Neural cell (in vitro differentiated cells): ENCODE measurements around the gene LETMD1. TPM values are rescaled to one million over a fixed set of nuclear protein-coding genes. Genes with fewer than 3 reads are reported as not detected.

ENCODE experiments used
- H2AFZ ChIP-seq: fragments of 200-600, 300-800 bp; sonication (generic), shearing (Covaris generic); 2 replicates; pipeline ENCODE4 v1.6.0; 2014; ENCODE audit warnings: low read depth, mild to moderate bottlenecking, antibody characterized with exemption, low read length, moderate library complexity
- H3F3A ChIP-seq: fragments of 200-600 bp; shearing (Covaris generic); 2 replicates; pipeline ENCODE4 v1.6.1; 2016; ENCODE audit warnings: mild to moderate bottlenecking, moderate library complexity, mixed read lengths, antibody characterized with exemption, low read length; ENCODE audit not compliant: insufficient read depth, poor library complexity, severe bottlenecking
- H3K27ac ChIP-seq: fragments of 200-600, 300-800 bp; sonication (generic), shearing (Covaris generic); 2 replicates; pipeline ENCODE4 v1.5.1; 2014; ENCODE audit warnings: mild to moderate bottlenecking, low read length, moderate library complexity
- H3K27me3 ChIP-seq: fragments of 300-800, 200-600 bp; sonication (generic), shearing (Covaris generic); 2 replicates; pipeline ENCODE4 v1.6.0; 2014; ENCODE audit warnings: mild to moderate bottlenecking, low read depth, low read length, moderate library complexity; ENCODE audit not compliant: insufficient read depth
- H3K36me3 ChIP-seq: fragments of 300-800, 200-600 bp; sonication (generic), shearing (Covaris generic); 2 replicates; pipeline ENCODE4 v1.5.1; 2014; ENCODE audit warnings: mild to moderate bottlenecking, antibody characterized with exemption, low read length, moderate library complexity; ENCODE audit not compliant: insufficient read depth
- H3K4me2 ChIP-seq: fragments of 300-800, 200-600 bp; sonication (generic), shearing (Covaris generic); 2 replicates; pipeline ENCODE4 v1.6.0; 2014; ENCODE audit warnings: mild to moderate bottlenecking, low read length
- H3K4me3 ChIP-seq: fragments of 300-800, 200-600 bp; sonication (generic), shearing (Covaris generic); 2 replicates; pipeline ENCODE4 v1.5.1; 2014; ENCODE audit warnings: mild to moderate bottlenecking, low read length, moderate library complexity
- H3K79me2 ChIP-seq: fragments of 200-600 bp; shearing (Covaris generic); replicated peaks from 2 replicates; pipeline ENCODE4 v1.6.0; 2014; ENCODE audit warnings: mild to moderate bottlenecking, low read length, moderate library complexity; ENCODE audit not compliant: insufficient read depth
- H3K9ac ChIP-seq: fragments of 300-800, 200-600 bp; sonication (generic), shearing (Covaris generic); 2 replicates; pipeline ENCODE4 v1.6.1; 2016; ENCODE audit warnings: mild to moderate bottlenecking, low read length, mixed read lengths
- H3K9me2 ChIP-seq: fragments of 200-600 bp; shearing (Covaris generic); 2 replicates; pipeline ENCODE4 v1.6.1; 2016; ENCODE audit warnings: mild to moderate bottlenecking, low read length, mixed read lengths; ENCODE audit not compliant: insufficient read depth
- H3K9me3 ChIP-seq: fragments of 200-600, 300-800 bp; sonication (generic), shearing (Covaris generic); 2 replicates; pipeline ENCODE4 v1.6.1; 2016; ENCODE audit warnings: mild to moderate bottlenecking, mixed run types, low read length, moderate library complexity, mixed read lengths
- H4K20me1 ChIP-seq: fragments of 200-600 bp; shearing (Covaris generic); 2 replicates; pipeline ENCODE4 v1.6.1; 2016; ENCODE audit warnings: mild to moderate bottlenecking, mixed run types; ENCODE audit not compliant: insufficient read depth
- CTCF ChIP-seq: fragments of 450-650 bp; IDR thresholded peaks from 2 replicates; pipeline ENCODE4 v1.5.1; 2014; ENCODE audit warnings: antibody characterized with exemption, mild to moderate bottlenecking, moderate library complexity; ENCODE audit not compliant: poor library complexity, severe bottlenecking
- EP300 ChIP-seq: fragments of 450-650 bp; conservative IDR thresholded peaks from 2 replicates; pipeline ENCODE4 v1.6.1; 2014; ENCODE audit warnings: antibody characterized with exemption, mild to moderate bottlenecking, moderate library complexity; ENCODE audit not compliant: poor library complexity, severe bottlenecking
- EZH2 ChIP-seq: fragments of 200-600, 300-800 bp; shearing (Covaris generic), sonication (generic); IDR thresholded peaks from 2 replicates; pipeline ENCODE4 v1.6.1; 2014; ENCODE audit warnings: antibody characterized with exemption, low read length, borderline replicate concordance, mild to moderate bottlenecking; ENCODE audit not compliant: insufficient read depth, poor library complexity, severe bottlenecking
- MXI1 ChIP-seq: fragments of 450-650 bp; conservative IDR thresholded peaks from 2 replicates; pipeline ENCODE4 v1.6.1; 2014; ENCODE audit warnings: antibody characterized with exemption, mild to moderate bottlenecking; ENCODE audit not compliant: poor library complexity, severe bottlenecking
- POLR2AphosphoS5 ChIP-seq: IDR thresholded peaks from 2 replicates; pipeline ENCODE4 v1.6.1; 2012
- RAD21 ChIP-seq: fragments of 450-650 bp; conservative IDR thresholded peaks from 2 replicates; pipeline ENCODE4 v1.6.1; 2014; ENCODE audit warnings: antibody characterized with exemption, mild to moderate bottlenecking, moderate library complexity
- REST ChIP-seq: IDR thresholded peaks from 2 replicates; pipeline ENCODE4 v1.6.1; 2012; ENCODE audit warnings: borderline replicate concordance
- SMC3 ChIP-seq: fragments of 450-650 bp; conservative IDR thresholded peaks from 2 replicates; pipeline ENCODE4 v1.6.1; 2014; ENCODE audit warnings: antibody characterized with exemption, mild to moderate bottlenecking, moderate library complexity; ENCODE audit not compliant: poor library complexity
- TAF1 ChIP-seq: IDR thresholded peaks from 2 replicates; pipeline ENCODE4 v1.6.1; 2012; ENCODE audit warnings: low read depth
- polyA plus RNA-seq: library from polyadenylated mRNA; depleted of rRNA; stranded (reverse); fragments of >200 nt; gene quantifications from 2 replicates; pipeline ENCODE4 v1.2.3, GENCODE V29; 2014
- small RNA-seq, 3 experiments: library from RNA; depleted of rRNA; stranded (forward); fragments of <200 nt; gene quantifications; one replicate each; pipeline ENCODE3, GENCODE V24; 2012

The LETMD1 gene
- polyA plus RNA-seq, 1 donor from 2014 or later = 101 TPM

GRCh38 chr12:51108136-51108535 lies 60.0 kb downstream of the LETMD1 start:
- Histone ChIP-seq H3K36me3 (peaks cover 12% of the 10 kb centered on the region), H3K9me3 (no peaks in the 10 kb centered on the region)
- TF ChIP-seq POLR2AphosphoS5 (no peak), EZH2 (no peak), MXI1 (no peak), SMC3 (no peak), CTCF (no peak), TAF1 (no peak), REST (no peak), RAD21 (no peak), EP300 (no peak)

More at GRCh38 chr12:51108136-51108535, 60.0 kb downstream of the LETMD1 start:
- no peaks in the 10 kb centered on the region for H3F3A ChIP-seq
- no peak overlapping the region for H3K4me3 ChIP-seq
- H3K9ac ChIP-seq = no peak overlapping the region
- no peak overlapping the region for H3K27ac ChIP-seq
- no peak overlapping the region for H3K4me2 ChIP-seq
- H3K79me2 ChIP-seq = no peaks in the 10 kb centered on the region
- no peaks in the 10 kb centered on the region for H3K27me3 ChIP-seq
- no peaks in the 10 kb centered on the region for H3K9me2 ChIP-seq
- H4K20me1 ChIP-seq = no peaks in the 10 kb centered on the region
- H2AFZ ChIP-seq = no peak overlapping the region

Small RNA genes within 50 kb of the gene (small RNA-seq; reads per million reads assigned to genes)
- gene RNU6-1273P = 0 reads per million in 3 experiments
- gene RNU6-87P = 0 reads per million in 3 experiments

Other genes starting within 250 kb of the LETMD1 start
- not detected in 2 replicates for gene TMPRSS12, start 205.4 kb upstream of the LETMD1 start, polyA plus RNA-seq
- not detected in 2 replicates for gene HIGD1C, start 95.8 kb upstream of the LETMD1 start, polyA plus RNA-seq
- 62.3 and 69.5 TPM in 2 replicates for gene SLC11A2, start 21.9 kb upstream of the LETMD1 start, polyA plus RNA-seq
- gene CSRNP2, start 35.3 kb downstream of the LETMD1 start, polyA plus RNA-seq = 114 and 123 TPM in 2 replicates
- 27.0 and 28.6 TPM in 2 replicates for gene TFCP2, start 124.8 kb downstream of the LETMD1 start, polyA plus RNA-seq
- gene POU6F1, start 169.7 kb downstream of the LETMD1 start, polyA plus RNA-seq = 12.4 and 12.7 TPM in 2 replicates
- 89.0 and 97.9 TPM in 2 replicates for gene DAZAP2, start 190.5 kb downstream of the LETMD1 start, polyA plus RNA-seq
- gene SMAGP, start 222.1 kb downstream of the LETMD1 start, polyA plus RNA-seq = not detected in 2 replicates